GM19043 (cell line): Measurements from ENCODE around the gene AQP9.
"Not testable (repeated sequence)": the region's sequence is repeated elsewhere in the genome, so short reads cannot be mapped to it uniquely, and the experiment has no call there.

ENCODE experiments used
- ATAC-seq: cut with Tn5 transposase; IDR thresholded peaks from one replicate; pipeline ENCODE4 v1.9.1; 2021; ENCODE audit warnings: low read depth; ENCODE audit not compliant: unreplicated experiment

Gene AQP9

GRCh38 chr15:58138106-58138505 is at the start of gene AQP9:
Gene AQP9 (plus strand): TSS chr15:58138381. CDS start chr15:58138566, 185 bp downstream.
- no peak for ATAC-seq

GRCh38 chr15:58095415-58095814 is 42.8 kb upstream of the AQP9 start:
- no peak for ATAC-seq

- ATAC-seq, result no peak
Observed at GRCh38 chr15:58096529-58097084, 41.6 kb upstream of the AQP9 start.

DNA sequence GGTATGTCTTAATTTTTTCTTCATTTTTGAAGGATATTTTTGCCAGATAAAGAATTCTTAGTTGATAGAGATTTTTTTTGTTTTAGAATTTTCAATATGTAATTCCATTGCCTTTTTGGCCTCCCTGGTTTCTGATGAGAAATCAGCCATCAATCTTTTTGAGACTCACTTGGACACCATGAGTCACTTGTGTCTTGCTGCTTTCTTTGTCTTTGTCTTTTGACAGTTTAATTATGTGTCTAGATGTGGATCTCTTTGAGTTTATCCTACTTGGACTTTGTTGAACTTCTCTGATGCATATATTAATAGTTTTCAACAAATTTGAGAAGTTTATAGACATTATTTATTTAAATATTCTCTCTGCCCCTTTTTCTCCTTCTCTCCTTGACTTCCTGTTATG is 34.7 kb upstream of the AQP9 start:
- no peak for ATAC-seq

DNA sequence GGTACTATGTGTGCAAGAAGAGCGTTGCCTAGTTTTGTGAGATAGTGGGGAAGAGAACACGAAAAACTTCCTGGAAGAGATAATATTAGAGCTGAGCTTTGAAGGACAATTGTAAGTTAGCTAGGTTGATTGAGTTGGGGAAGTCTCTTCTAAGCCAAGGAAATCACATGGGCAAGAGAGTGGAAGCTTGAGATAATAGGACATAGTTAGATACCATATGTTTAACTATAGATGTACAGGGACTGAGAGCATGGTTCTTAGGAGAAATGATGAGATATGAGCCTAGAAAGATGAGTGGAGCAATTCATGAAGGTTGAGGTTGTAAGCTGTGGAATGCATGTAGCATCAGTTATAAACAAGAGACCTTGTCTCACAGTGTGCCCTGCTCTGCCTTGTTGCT is 30.1 kb upstream of the AQP9 start:
- no peak for ATAC-seq

- no peak for ATAC-seq
Observed at GRCh38 chr15:58109419-58109818, 28.8 kb upstream of the AQP9 start.

DNA sequence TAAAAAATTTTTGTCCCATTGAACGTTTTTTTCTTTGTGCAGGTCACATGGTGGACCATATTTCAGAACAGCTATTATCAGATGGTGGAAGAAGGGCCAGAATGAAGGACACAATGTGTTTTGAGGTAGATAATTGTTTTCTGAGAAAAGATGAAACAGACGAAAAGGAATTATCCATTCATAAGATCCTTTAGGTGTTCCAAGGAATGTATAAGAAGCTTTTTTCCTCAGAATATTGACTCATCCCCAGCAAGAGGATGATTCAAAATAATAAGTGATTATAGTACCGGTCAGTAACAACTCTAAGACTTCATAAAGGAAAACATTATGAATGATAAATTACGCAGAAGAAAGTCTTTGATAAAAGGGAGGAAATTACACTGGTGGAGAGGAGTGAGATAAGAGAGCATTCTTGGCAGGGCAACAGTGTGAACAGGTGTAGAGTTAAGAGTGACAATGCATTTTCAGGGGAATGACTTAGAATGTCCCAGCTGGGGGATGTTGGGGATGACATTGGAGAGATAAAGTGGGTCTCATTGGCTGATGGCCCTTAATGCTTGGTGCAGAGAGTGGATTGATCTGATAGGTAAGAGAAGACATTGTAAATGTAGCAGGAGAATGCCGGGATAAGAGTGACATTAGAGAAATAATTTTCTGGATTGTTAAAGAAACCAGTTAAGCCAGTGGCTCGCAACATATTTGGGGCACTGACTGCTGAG is 27.0 kb upstream of the AQP9 start:
- ATAC-seq, result no peak

GRCh38 chr15:58111718-58112104 is 26.5 kb upstream of the AQP9 start:
- ATAC-seq, result no peak

DNA sequence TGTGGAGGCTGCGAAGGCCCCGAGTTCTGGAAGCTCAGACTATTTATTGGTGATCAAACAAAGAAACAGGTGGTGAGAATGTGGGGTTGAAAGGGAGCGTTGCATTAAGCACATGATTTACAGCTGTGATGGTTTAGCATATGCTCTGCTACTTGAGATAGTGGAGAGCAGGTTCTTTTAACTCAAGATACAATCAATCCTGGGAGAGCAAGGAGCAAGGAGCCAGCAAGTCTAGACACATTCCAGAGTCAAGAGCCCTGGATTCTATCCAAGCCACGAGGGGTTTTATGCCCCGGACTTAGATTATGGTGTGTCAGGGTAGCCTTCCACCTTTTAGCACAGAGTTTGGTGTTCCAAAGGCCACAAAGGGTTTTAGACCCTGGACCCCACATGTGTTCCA is 24.8 kb upstream of the AQP9 start:
- not testable (repeated sequence) for ATAC-seq

GRCh38 chr15:58114388-58114787 is 23.8 kb upstream of the AQP9 start:
- ATAC-seq, result no peak

DNA sequence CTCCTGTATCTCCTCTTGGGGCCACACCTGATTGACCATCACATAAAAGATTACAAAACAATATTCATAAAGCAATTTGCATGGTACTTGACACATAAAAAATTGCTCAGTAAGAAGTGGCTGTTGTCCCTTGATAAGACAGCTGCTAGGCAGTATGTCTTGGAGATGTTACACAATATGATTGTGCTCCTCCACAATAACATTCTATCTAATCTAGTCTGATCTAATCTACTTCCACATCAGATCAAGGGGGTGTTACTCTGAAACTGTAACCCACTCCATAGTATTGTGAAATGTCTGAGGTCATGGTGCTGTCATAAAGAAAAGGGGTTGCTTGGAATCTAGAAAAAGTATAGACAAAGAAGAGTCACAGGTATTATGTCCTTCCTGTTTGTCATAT is 23.4 kb upstream of the AQP9 start:
- no peak for ATAC-seq

DNA sequence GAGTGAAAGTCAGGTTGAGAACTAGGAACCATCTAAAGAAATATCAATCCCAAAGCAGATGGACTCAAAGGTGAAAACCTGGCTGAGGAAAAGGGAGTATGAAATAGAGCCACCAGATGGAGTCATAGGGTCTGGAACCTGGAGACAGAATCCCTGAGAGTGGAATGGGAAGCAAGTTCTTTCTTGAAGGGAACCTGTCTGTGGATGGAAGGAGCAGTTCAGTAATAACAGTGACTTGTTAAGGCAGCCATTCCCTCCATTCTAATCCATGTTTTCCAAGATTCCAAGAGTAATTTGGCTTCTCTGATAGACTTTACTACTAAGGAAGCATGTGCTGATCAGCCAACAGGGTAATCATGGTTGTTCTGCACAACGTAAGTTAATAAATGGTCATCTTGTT is 22.5 kb upstream of the AQP9 start:
- no peak for ATAC-seq

DNA sequence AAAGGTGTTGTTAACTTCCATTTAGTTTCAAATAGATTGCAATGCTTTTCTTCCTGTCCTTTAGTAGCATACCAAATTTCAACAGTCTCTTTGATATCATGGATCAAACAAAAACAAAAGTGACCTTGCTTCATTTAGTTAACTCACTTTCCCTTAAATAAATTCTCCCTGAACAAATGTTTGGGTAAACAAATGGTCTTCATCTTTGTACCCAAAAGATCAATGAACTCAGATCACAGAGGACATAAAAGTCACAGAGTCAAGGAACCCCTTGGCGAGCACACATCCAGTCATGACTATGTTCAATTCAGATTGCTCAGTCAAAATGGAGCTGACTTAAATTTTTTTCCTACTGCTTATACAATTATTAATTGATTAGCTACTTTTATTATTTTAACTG is 20.6 kb upstream of the AQP9 start:
- no peak for ATAC-seq

DNA sequence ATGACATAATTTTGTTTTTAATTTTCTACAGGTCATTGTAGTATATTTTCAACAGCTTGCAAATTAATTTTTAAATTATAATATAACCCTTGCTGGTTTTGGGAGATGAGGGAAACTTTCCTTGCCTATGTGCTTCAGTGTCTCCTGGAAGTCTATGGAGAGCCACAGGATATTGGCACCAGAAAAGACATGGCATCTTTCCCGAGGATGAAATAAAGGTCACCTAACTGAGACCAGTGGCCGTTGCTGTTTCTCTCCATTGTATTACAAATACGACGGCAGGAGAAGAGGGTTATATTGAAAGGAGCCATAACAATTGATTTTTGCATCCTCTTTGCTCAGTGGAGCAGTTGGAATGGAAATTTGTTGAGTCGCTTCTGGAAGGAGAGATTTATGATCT is 19.9 kb upstream of the AQP9 start:
- no peak for ATAC-seq

- no peak for ATAC-seq
Observed at GRCh38 chr15:58119016-58119415, 19.2 kb upstream of the AQP9 start.

- ATAC-seq, result no peak
Observed at GRCh38 chr15:58124585-58124984, 13.6 kb upstream of the AQP9 start.

DNA sequence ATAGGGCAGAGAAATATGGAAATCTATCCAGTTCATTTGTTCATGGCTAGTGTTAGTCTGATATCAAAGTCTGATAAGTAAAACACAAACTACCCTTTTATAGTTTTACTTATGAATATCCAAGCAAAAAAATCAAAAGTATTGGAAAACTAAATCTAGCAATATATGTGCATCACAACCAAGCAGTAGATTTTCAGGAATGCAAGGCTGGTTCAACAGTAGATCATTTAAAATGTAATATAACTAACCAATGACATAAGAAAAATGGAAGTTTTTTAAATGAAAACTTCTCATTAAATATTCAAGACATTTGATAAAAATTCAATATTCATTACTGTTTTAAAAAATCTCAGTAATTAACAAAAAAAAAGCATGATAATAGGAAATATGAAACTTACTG is 12.8 kb upstream of the AQP9 start:
- ATAC-seq, result no peak

GRCh38 chr15:58134886-58135285 is 3.3 kb upstream of the AQP9 start:
- no peak for ATAC-seq

DNA sequence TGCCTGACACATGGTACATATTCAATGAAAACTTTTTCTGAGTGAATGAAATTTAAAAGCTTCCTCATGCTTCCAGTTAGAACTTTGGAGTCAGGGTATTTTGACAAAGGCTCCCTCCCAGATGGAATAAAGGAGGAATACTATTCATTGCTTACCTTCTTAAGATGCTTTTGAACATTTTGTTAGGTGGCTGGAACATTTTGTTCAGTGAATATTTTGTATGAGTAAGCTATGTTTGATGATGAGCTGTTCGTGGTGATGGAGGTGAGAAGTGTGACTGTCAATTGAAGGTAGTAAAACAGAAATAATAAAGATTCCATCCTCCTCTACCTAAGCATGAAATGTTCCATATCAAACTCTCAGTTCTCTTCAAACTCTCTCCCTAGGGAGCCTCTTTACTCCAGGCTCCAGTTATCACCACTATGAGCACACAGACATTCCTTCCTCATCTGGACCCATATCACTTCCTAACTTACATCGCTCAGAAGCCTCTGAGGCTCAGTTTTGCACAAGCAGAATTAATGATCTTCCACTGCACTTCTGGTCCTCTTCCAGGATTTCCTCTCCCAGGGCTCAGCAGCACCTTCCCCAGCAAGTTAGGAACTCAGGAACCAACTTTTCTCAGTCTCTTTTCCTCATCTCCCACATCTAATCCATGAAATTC is 2.5 kb upstream of the AQP9 start:
- no peak for ATAC-seq

DNA sequence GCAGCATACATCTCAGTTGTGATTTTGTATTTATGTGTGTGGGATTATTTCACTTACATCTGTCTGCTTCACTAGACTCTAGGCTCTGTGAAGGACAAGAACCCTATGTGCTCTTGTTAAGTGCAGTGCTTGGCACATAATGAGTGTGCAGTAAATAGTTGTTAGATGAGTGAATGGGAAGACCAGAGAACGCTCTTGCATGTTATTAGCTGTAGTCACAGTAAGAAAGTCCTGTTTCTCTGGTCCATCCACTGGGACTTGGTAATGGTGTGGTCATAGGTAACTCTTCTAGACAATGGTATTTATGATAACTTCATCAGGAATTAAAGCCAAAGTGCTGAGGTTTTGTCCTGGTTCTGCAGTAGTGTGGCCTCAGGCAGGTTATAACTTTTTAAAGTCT is 1.4 kb upstream of the AQP9 start:
- ATAC-seq, result no peak

GRCh38 chr15:58137686-58138085 is 495 bp upstream of the AQP9 start:
- no peak for ATAC-seq
